MCF 10A (cell line): ENCODE results near the gene FUCA2. TPM values are rescaled to one million over a fixed set of nuclear protein-coding genes. Genes with fewer than 3 reads are reported as not detected.
"Not testable (repeated sequence)": the region's sequence is repeated elsewhere in the genome, so short reads cannot be mapped to it uniquely, and the experiment has no call there.

Experiments used
- BruUV-seq: library from RNA; stranded (reverse); fragments of 400-500 nt; replicated peaks from 2 replicates; lab custom pipeline; 2021; lab: Mats Ljungman, UMichigan
- CTCF ChIA-PET: fragments of 300-600 bp; sonication (Branson Sonifier 250); formaldehyde crosslinking; extraction: SDS; loops from one replicate; lab custom pipeline; 2021; ENCODE audit warnings: antibody characterized with exemption, inconsistent platforms; lab: Yijun Ruan, JAX
- POLR2A ChIA-PET: fragments of 300-600, 350-650 bp; sonication (Branson Sonifier 250); formaldehyde crosslinking; extraction: SDS; loops from one replicate; lab custom pipeline; 2020; ENCODE audit warnings: antibody characterized with exemption, inconsistent platforms; lab: Yijun Ruan, JAX
- DNase-seq: peaks from one replicate; pipeline ENCODE4 v3.0.0-alpha.2; 2018; ENCODE audit not compliant: unreplicated experiment
- H3K27ac Mint-ChIP-seq: one replicate; pipeline ENCODE4 v1.8.0; 2022; ENCODE audit warnings: mild to moderate bottlenecking, low read depth, mixed read lengths; ENCODE audit not compliant: unreplicated experiment
- H3K27me3 Mint-ChIP-seq: one replicate; pipeline ENCODE4 v1.8.0; 2022; ENCODE audit warnings: mixed read lengths; ENCODE audit not compliant: insufficient read depth, unreplicated experiment
- H3K36me3 Mint-ChIP-seq: one replicate; pipeline ENCODE4 v1.8.0; 2022; ENCODE audit warnings: mild to moderate bottlenecking, moderate library complexity, mixed read lengths; ENCODE audit not compliant: insufficient read depth, unreplicated experiment
- H3K4me1 Mint-ChIP-seq: one replicate; pipeline ENCODE4 v1.8.0; 2022; ENCODE audit warnings: mixed read lengths; ENCODE audit not compliant: insufficient read depth, unreplicated experiment
- H3K4me3 Mint-ChIP-seq: one replicate; pipeline ENCODE4 v1.8.0; 2022; ENCODE audit warnings: mild to moderate bottlenecking, moderate library complexity, mixed read lengths; ENCODE audit not compliant: unreplicated experiment
- H3K9me3 Mint-ChIP-seq: one replicate; pipeline ENCODE4 v1.8.0; 2022; ENCODE audit warnings: mixed read lengths; ENCODE audit not compliant: unreplicated experiment
- intact Hi-C: fragments of 100-400 bp; cut with micrococcal nuclease; formaldehyde crosslinking; loops from 2 replicates; pipeline ENCODE4 v1.14.1; 2022
- total RNA-seq: library from RNA; stranded (reverse); gene quantifications from 2 replicates; pipeline ENCODE4 v1.2.3, GENCODE V29; 2022
- TF ChIP-seq, protein P1 (sequence below): fragments of 200-600 bp; IDR thresholded peaks from one replicate; pipeline ENCODE4 v1.8.0; 2022; ENCODE audit warnings: antibody characterized with exemption, mild to moderate bottlenecking; ENCODE audit not compliant: unreplicated experiment

Gene FUCA2
- total RNA-seq, 1 experiment from 2014 or later, result 54.8 TPM

DNA sequence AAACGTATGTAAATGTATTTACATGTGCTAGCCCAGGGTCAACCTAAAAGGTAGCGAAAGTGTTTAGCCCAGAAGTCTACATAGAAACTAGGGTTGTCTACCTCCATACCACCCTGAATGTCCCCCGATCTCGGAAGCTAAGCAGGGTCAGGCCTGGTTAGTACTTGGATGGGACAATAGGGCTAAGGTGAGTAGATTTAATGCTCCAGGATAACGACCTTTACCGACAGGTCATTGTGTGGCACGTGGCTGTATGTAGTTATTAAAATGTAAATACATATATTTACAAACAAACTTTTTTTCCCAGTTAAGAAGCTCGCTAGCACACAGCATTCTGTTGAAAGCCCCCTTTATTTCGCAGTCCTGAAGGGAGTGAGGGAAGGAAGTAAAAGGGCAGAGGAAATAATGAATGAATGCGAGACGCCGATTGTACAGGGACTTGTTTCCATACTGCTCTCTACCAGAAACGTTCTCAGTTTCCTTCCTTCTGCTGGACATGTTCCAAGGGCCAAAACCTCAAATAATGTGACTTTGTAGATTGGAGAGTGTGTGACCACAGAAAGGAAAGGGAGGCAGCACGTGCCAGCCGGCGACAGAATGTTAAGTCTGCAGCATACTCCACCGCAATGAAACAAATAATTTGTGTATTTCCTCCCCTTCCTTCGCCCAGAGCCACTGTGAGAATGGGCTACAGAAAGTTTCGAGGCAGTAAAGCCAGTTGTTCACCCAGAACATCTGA lies 61.6 kb downstream of the FUCA2 start:
- BruUV-seq, result TSS peak; percentile 75
- CTCF ChIA-PET, result interaction anchor here (0.6 to 0.9 kb wide), 5 partner anchors 16 to 1334 kb away, joined by 3 to 4 read pairs (median 3); no protein-coding TSS in a partner anchor

DNA sequence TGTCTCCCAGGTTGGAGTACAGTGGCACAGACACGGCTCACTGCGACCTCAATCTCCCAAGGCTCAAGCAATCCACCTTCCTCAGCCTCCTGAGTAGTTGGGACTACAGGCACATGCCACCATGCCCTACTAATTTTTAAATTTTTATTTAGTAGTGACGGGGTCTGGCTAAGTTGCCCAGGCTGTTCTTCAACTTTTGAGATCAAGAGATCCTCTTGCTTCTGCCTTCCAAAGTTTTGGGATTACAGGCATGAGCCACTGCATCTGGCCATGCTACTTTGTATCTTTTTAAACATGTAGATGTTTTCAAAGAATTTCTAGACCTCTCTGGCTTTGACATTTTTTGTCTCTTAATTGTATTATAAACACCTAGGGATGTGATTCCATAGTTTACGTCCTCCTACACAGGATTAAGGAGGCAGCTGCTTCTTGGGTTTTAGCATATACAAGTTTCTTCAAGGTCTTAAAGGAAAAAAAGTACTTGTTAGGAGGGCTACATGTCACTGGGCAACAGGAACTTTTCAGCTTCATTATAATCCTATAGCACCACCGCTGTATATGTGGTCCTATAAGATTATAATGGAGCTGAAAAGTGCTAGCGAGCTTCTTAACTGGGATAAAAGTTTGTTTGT lies 62.3 kb downstream of the FUCA2 start:
- CTCF ChIA-PET, result interaction anchor here (0.6 to 0.9 kb wide), 5 partner anchors 15 to 279 kb away, joined by 3 to 4 read pairs (median 3); no protein-coding TSS in a partner anchor
- peaks cover 5% of the 10 kb centered on the region for H3K36me3 Mint-ChIP-seq
- H3K27me3 Mint-ChIP-seq, result no peaks in the 10 kb centered on the region
- POLR2A ChIA-PET, result interaction anchor here (0.6 to 6.5 kb wide), 15 partner anchors 9 to 630 kb away, joined by 3 to 44 read pairs (median 5); partner anchors contain the start of genes AIG1 and HIVEP2
- DNase-seq, result no peak
- TF ChIP-seq, protein P1, sequence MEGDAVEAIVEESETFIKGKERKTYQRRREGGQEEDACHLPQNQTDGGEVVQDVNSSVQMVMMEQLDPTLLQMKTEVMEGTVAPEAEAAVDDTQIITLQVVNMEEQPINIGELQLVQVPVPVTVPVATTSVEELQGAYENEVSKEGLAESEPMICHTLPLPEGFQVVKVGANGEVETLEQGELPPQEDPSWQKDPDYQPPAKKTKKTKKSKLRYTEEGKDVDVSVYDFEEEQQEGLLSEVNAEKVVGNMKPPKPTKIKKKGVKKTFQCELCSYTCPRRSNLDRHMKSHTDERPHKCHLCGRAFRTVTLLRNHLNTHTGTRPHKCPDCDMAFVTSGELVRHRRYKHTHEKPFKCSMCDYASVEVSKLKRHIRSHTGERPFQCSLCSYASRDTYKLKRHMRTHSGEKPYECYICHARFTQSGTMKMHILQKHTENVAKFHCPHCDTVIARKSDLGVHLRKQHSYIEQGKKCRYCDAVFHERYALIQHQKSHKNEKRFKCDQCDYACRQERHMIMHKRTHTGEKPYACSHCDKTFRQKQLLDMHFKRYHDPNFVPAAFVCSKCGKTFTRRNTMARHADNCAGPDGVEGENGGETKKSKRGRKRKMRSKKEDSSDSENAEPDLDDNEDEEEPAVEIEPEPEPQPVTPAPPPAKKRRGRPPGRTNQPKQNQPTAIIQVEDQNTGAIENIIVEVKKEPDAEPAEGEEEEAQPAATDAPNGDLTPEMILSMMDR, result no peak
- intact Hi-C loops, result no loop called here
- H3K4me3 Mint-ChIP-seq, result peak overlapping the region; percentile 97
- BruUV-seq, result no TSS peak
- no peaks in the 10 kb centered on the region for H3K9me3 Mint-ChIP-seq
- H3K27ac Mint-ChIP-seq, result peak overlapping the region; percentile 97
- H3K4me1 Mint-ChIP-seq, result peaks cover 18% of the 10 kb centered on the region

More for the DNA sequence above, 61.6 kb downstream of the FUCA2 start:
- DNase-seq, result peak; percentile 46
- H3K4me3 Mint-ChIP-seq, result peak overlapping the region; percentile 97
- intact Hi-C loops, result no loop called here
- POLR2A ChIA-PET, result interaction anchor here (0.6 to 6.5 kb wide), 30 partner anchors 8 to 1442 kb away, joined by 3 to 44 read pairs (median 4); partner anchors contain the start of genes AIG1 and HIVEP2
- TF ChIP-seq, protein P1, result no peak
- H3K36me3 Mint-ChIP-seq, result no peaks in the 10 kb centered on the region
- H3K9me3 Mint-ChIP-seq, result no peaks in the 10 kb centered on the region
- H3K27me3 Mint-ChIP-seq, result no peaks in the 10 kb centered on the region
- peak overlapping the region; percentile 97 for H3K27ac Mint-ChIP-seq
- peaks cover 24% of the 10 kb centered on the region for H3K4me1 Mint-ChIP-seq

DNA sequence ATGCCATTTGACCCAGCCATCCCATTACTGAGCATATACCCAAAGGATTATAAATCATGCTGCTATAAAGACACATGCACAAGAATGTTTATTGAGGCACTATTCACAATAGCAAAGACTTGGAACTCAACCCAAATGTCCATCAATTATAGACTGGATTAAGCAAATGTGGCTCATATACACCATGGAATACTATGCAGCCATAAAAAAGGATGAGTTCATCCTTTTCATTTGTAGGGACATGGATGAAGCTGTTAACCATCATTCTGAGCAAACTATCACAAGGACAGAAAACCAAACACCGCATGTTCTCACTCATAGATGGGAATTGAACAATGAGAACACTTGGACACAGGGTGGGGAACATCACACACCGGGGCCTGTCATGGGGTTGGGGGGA lies 63.7 kb downstream of the FUCA2 start:
- H3K27ac Mint-ChIP-seq, CTCF ChIA-PET, BruUV-seq, H3K9me3 Mint-ChIP-seq, intact Hi-C loops, H3K4me3 Mint-ChIP-seq, H3K27me3 Mint-ChIP-seq, DNase-seq: not testable (repeated sequence)
- Mint-ChIP-seq H3K36me3 (peaks cover 18% of the 10 kb centered on the region), H3K4me1 (peaks cover 12% of the 10 kb centered on the region)
- POLR2A ChIA-PET, result interaction anchor here (0.7 to 5.0 kb wide), 3 partner anchors 377 to 514 kb away, joined by 3 to 44 read pairs (median 3); partner anchors contain the start of gene HIVEP2

Other genes starting within 250 kb of the FUCA2 start
- gene ADAT2, start 61.0 kb downstream of the FUCA2 start, total RNA-seq, result 23.2 and 27.7 TPM in 2 replicates
- 19.8 and 24.3 TPM in 2 replicates for gene PEX3, start 60.9 kb downstream of the FUCA2 start, total RNA-seq
- 30.0 and 34.4 TPM in 2 replicates for gene PHACTR2, start 166.2 kb upstream of the FUCA2 start, total RNA-seq